Kidney glomerular epithelial cell (primary cell): Measurements from ENCODE around the gene HIPK1.
"Not testable (repeated sequence)": the region's sequence is repeated elsewhere in the genome, so short reads cannot be mapped to it uniquely, and the experiment has no call there.

Source experiments
- DNase-seq: peaks from one replicate; lab custom pipeline; 2025; lab: John Stamatoyannopoulos, UW

The HIPK1 gene

GRCh38 chr1:113945329-113945728, 16.2 kb downstream of the HIPK1 start:
- DNase-seq = no peak

GRCh38 chr1:113946112-113946511, 17.0 kb downstream of the HIPK1 start:
- DNase-seq = no peak

GRCh38 chr1:113946678-113947387, 17.7 kb downstream of the HIPK1 start:
- DNase-seq = no peak

GRCh38 chr1:113947388-113948107, 18.4 kb downstream of the HIPK1 start:
- DNase-seq = no peak

- not testable (repeated sequence) for DNase-seq
Measured at GRCh38 chr1:113948151-113948550, 19.0 kb downstream of the HIPK1 start.

GRCh38 chr1:113949007-113949406, 19.9 kb downstream of the HIPK1 start:
- DNase-seq = no peak

- no peak for DNase-seq
Measured at GRCh38 chr1:113950908-113951307, 21.8 kb downstream of the HIPK1 start.

GRCh38 chr1:113951719-113952118, 22.6 kb downstream of the HIPK1 start:
- no peak for DNase-seq

- no peak for DNase-seq
Measured at GRCh38 chr1:113957984-113958383, 28.9 kb downstream of the HIPK1 start.

- DNase-seq = no peak
Measured at GRCh38 chr1:113958691-113959090, 29.6 kb downstream of the HIPK1 start.

- DNase-seq = no peak
Measured at GRCh38 chr1:113963281-113963906, 34.3 kb downstream of the HIPK1 start.

GRCh38 chr1:113965703-113966412, 36.7 kb downstream of the HIPK1 start:
- DNase-seq = no peak

GRCh38 chr1:113972954-113973353, 43.8 kb downstream of the HIPK1 start:
- no peak for DNase-seq

- DNase-seq = no peak
Measured at GRCh38 chr1:113975211-113975895, 46.2 kb downstream of the HIPK1 start.

- DNase-seq = peak; percentile 49
Measured at GRCh38 chr1:113976609-113977278, 47.6 kb downstream of the HIPK1 start.

- no peak for DNase-seq
Measured at GRCh38 chr1:113977906-113978305, 48.8 kb downstream of the HIPK1 start.

GRCh38 chr1:113978863-113979702, 50.0 kb downstream of the HIPK1 start, which contains the start of gene OLFML3:
OLFML3 (plus strand) TSS chr1:113979474; CDS start chr1:113979517, 43 bp downstream.
- DNase-seq = peak; percentile 69

- DNase-seq = no peak
Measured at GRCh38 chr1:113980110-113980509, 51.0 kb downstream of the HIPK1 start.

- DNase-seq = peak; percentile 63
Measured at GRCh38 chr1:113981962-113982931, 53.1 kb downstream of the HIPK1 start.
